ENCODE data around the gene SOX6. TPM values are rescaled to one million over a fixed set of nuclear protein-coding genes. Genes with fewer than 3 reads are reported as not detected.

The SOX6 gene
- total RNA-seq, 1 experiment from 2014 or later, result 18.4 TPM

DNA sequence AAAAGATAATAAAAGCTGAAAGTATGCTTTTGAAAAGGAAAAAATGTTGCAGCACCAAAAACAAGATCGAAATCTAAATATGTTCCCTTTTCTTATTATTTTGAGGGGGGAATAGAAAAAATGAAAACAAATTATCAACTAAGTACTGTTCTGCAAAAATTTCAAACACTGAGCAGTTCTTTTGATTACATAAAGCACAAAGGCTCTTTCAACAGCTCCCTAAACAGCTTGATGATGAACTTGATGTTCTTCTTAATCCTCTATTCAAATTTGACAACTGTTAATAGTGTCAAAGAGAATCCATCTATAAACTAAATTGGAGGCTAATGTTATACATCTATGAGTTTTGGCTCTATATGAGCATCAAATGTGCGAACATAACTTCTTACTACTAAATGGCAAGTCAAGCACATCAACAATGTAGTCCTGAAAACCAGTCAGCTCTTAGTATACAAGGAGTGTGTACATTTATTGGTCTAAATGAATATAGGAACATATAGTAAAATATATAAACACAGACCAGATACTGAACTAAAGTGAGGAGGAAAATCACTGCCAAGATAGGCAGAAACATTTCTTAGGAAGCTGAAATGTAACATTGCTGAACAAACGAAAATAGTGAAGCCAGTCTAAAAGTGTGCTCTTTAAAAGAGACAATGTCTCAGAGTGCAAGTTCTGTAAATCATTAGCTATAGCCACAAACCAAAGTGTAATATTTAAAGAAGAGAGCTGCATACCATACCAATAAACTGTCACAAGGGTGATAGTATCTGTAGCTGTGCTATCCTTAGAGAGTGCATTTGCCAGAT is 94.3 kb downstream of the SOX6 start:
- CTCF ChIA-PET, result interaction anchor here (0.6 to 1.1 kb wide), 3 partner anchors 18 to 558 kb away, joined by 3 to 4 read pairs (median 3); no protein-coding TSS in a partner anchor
- H3K27me3 Mint-ChIP-seq (ENCODE audit: unreplicated experiment), result no peaks in the 10 kb centered on the region
- no peak for DNase-seq
- no TSS peak for BruUV-seq (replicated peaks)
- peaks cover 13% of the 10 kb centered on the region for H3K4me1 Mint-ChIP-seq (ENCODE audit: low read depth, unreplicated experiment)
- H3K9me3 Mint-ChIP-seq (ENCODE audit: low read depth, unreplicated experiment), result peaks cover 2% of the 10 kb centered on the region
- intact Hi-C loops (cut with micrococcal nuclease; ENCODE audit: unreplicated experiment), result no loop called here
- H3K36me3 Mint-ChIP-seq (ENCODE audit: insufficient read depth, unreplicated experiment), result no peaks in the 10 kb centered on the region
- H3K27ac Mint-ChIP-seq (ENCODE audit: unreplicated experiment), result no peak overlapping the region
- H3K4me3 Mint-ChIP-seq (ENCODE audit: low read depth, unreplicated experiment), result no peak overlapping the region
- TF ChIP-seq, protein P1, sequence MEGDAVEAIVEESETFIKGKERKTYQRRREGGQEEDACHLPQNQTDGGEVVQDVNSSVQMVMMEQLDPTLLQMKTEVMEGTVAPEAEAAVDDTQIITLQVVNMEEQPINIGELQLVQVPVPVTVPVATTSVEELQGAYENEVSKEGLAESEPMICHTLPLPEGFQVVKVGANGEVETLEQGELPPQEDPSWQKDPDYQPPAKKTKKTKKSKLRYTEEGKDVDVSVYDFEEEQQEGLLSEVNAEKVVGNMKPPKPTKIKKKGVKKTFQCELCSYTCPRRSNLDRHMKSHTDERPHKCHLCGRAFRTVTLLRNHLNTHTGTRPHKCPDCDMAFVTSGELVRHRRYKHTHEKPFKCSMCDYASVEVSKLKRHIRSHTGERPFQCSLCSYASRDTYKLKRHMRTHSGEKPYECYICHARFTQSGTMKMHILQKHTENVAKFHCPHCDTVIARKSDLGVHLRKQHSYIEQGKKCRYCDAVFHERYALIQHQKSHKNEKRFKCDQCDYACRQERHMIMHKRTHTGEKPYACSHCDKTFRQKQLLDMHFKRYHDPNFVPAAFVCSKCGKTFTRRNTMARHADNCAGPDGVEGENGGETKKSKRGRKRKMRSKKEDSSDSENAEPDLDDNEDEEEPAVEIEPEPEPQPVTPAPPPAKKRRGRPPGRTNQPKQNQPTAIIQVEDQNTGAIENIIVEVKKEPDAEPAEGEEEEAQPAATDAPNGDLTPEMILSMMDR (IDR thresholded peaks at IDR 0.05; ENCODE audit: unreplicated experiment), result no peak

DNA sequence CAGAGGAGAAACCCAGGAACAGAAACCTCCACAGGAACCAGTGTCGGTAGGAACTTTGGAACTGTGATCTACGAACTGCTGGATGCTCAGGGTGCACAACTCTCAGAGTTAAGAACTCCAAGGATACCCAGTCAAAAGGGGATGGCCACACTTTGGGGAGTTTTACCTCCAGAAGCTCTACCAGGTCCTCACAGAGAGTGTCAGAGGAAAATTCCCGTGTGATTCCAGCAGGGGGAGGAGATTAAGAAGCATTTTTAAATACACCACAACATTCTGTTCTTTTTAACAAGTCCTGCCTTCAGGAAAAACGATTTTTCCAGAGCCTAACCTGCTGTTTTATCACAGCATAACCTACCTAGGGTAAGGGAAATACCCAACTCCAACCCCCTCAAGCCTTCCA is 104.0 kb downstream of the SOX6 start:
- H3K27me3 Mint-ChIP-seq (ENCODE audit: unreplicated experiment), result no peaks in the 10 kb centered on the region
- peak; percentile 13 for DNase-seq
- H3K4me1 Mint-ChIP-seq (ENCODE audit: low read depth, unreplicated experiment), result no peaks in the 10 kb centered on the region
- no peak overlapping the region for H3K4me3 Mint-ChIP-seq (ENCODE audit: low read depth, unreplicated experiment)
- BruUV-seq (replicated peaks), result no TSS peak
- CTCF ChIA-PET, result no interaction called here
- TF ChIP-seq, protein P1 (IDR thresholded peaks at IDR 0.05; ENCODE audit: unreplicated experiment), result no peak
- no peaks in the 10 kb centered on the region for H3K36me3 Mint-ChIP-seq (ENCODE audit: insufficient read depth, unreplicated experiment)
- H3K9me3 Mint-ChIP-seq (ENCODE audit: low read depth, unreplicated experiment), result no peaks in the 10 kb centered on the region
- intact Hi-C loops (cut with micrococcal nuclease; ENCODE audit: unreplicated experiment), result no loop called here
- no peak overlapping the region for H3K27ac Mint-ChIP-seq (ENCODE audit: unreplicated experiment)

DNA sequence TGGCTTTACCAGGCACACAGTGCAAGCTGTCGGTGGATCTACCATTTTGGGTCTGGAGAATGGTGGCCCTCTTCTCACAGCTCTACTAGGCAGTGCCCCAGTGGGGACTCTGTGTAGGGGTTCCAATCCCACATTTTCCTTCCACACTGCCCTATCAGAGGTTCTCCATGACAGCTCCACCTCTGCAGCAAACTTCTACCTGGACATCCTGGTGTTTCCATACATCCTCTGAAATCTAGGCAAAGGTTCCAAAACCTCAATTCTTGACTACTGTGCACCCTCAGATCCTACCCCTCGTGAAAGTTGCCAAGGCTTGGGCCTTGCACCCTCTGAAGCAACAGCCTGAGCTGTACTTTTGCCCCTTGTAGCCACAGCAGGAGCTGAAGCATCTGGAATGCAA is 108.1 kb downstream of the SOX6 start:
- Mint-ChIP-seq H3K36me3 (ENCODE audit: insufficient read depth, unreplicated experiment) (no peaks in the 10 kb centered on the region), H3K27ac (ENCODE audit: unreplicated experiment) (no peak overlapping the region), H3K4me1 (ENCODE audit: low read depth, unreplicated experiment) (no peaks in the 10 kb centered on the region), H3K27me3 (ENCODE audit: unreplicated experiment) (no peaks in the 10 kb centered on the region), H3K4me3 (ENCODE audit: low read depth, unreplicated experiment) (no peak overlapping the region), H3K9me3 (ENCODE audit: low read depth, unreplicated experiment) (peaks cover 3% of the 10 kb centered on the region)
- no peak for DNase-seq
- TF ChIP-seq, protein P1 (IDR thresholded peaks at IDR 0.05; ENCODE audit: unreplicated experiment), result no peak
- CTCF ChIA-PET, result interaction anchor here (0.6 kb wide), 1 partner anchor 44 kb away, joined by 3 read pairs; no protein-coding TSS in a partner anchor
- no TSS peak for BruUV-seq (replicated peaks)
- intact Hi-C loops (cut with micrococcal nuclease; ENCODE audit: unreplicated experiment), result no loop called here

- no TSS peak for BruUV-seq (replicated peaks)
- Mint-ChIP-seq H3K27ac (ENCODE audit: unreplicated experiment) (no peak overlapping the region), H3K9me3 (ENCODE audit: low read depth, unreplicated experiment) (peaks cover 3% of the 10 kb centered on the region), H3K36me3 (ENCODE audit: insufficient read depth, unreplicated experiment) (no peaks in the 10 kb centered on the region), H3K4me3 (ENCODE audit: low read depth, unreplicated experiment) (no peak overlapping the region), H3K27me3 (ENCODE audit: unreplicated experiment) (no peaks in the 10 kb centered on the region), H3K4me1 (ENCODE audit: low read depth, unreplicated experiment) (no peaks in the 10 kb centered on the region)
- CTCF ChIA-PET, result no interaction called here
- intact Hi-C loops (cut with micrococcal nuclease; ENCODE audit: unreplicated experiment), result no loop called here
- no peak for DNase-seq
- TF ChIP-seq, protein P1 (IDR thresholded peaks at IDR 0.05; ENCODE audit: unreplicated experiment), result no peak
Observed at GRCh38 chr11:16242806-16243205, 113.5 kb downstream of the SOX6 start.

Data from Calu3 (cell line).